Right lobe of liver (tissue), 4 donors: ENCODE results near the gene DAPK1.

Experiments
- CTCF ChIP-seq, 4 donors: fragments of 200-600 bp in 3 of 4; fragments of 450-650 bp in 1 of 4; IDR thresholded peaks; one replicate each; pipeline versions ENCODE4 v1.5.1 to v1.8.0; 2016 to 2022; ENCODE audit warnings: antibody characterized with exemption in 4 of 4, mild to moderate bottlenecking in 2 of 4
- POLR2A ChIP-seq: fragments of 450-650 bp; IDR thresholded peaks from one replicate; pipeline ENCODE4 v1.6.1; 2017; ENCODE audit warnings: antibody characterized with exemption, mild to moderate bottlenecking
- donor health status: DM: no; HTN: no; CAD: no.
- donor health status: DM: no; HTN: no; CAD: no.
- donor health status: DM: no; HTN: yes; CAD: no.

- TF ChIP-seq CTCF (IDR thresholded peaks at IDR 0.05) (no peak), POLR2A (no peak)
Observed at GRCh38 chr9:87609486-87609885, 111.8 kb downstream of the DAPK1 start.
